Caco-2 (cell line): Measurements from ENCODE around the gene VAMP2. TPM values are rescaled to one million over a fixed set of nuclear protein-coding genes. Genes with fewer than 3 reads are reported as not detected.

ENCODE experiments used
- BruUV-seq: library from RNA; stranded (reverse); fragments of 400-500 nt; replicated peaks from 2 replicates; lab custom pipeline; 2021; lab: Mats Ljungman, UMichigan
- CTCF ChIA-PET: fragments of 300-600 bp; sonication (Branson Sonifier 250); formaldehyde crosslinking; loops from one replicate; lab custom pipeline; 2022; ENCODE audit warnings: antibody characterized with exemption; lab: Charles Lee
- POLR2A ChIA-PET: fragments of 300-600 bp; sonication (Branson Sonifier 250); formaldehyde crosslinking; loops from one replicate; lab custom pipeline; 2022; ENCODE audit warnings: antibody characterized with exemption; lab: Charles Lee
- DNase-seq, 2 experiments: peaks; one replicate each; pipeline versions ENCODE4 v3.0.0 to v3.0.0-alpha.2; 2020 to 2022
- H3K27me3 ChIP-seq: replicated peaks from 2 replicates; pipeline ENCODE4 v1.6.0; 2011; ENCODE audit warnings: low read length; ENCODE audit not compliant: control insufficient read depth, insufficient read depth
- H3K36me3 ChIP-seq: 2 replicates; pipeline ENCODE4 v1.5.1; 2011; ENCODE audit warnings: low read length; ENCODE audit not compliant: control insufficient read depth, insufficient read depth
- H3K4me1 ChIP-seq: fragments of 250-450 bp; sonication (Bioruptor Pico); 2 replicates; pipeline ENCODE4 v1.5.1; 2020; ENCODE audit warnings: mild to moderate bottlenecking
- H3K4me3 ChIP-seq: 2 replicates; pipeline ENCODE4 v1.5.1; 2011; ENCODE audit warnings: low read depth, mild to moderate bottlenecking, control low read depth, low read length
- H3K9me3 ChIP-seq: fragments of 250-450 bp; sonication (Bioruptor Pico); 2 replicates; pipeline ENCODE4 v1.5.1; 2020; ENCODE audit warnings: mild to moderate bottlenecking, moderate library complexity
- H3K27ac Mint-ChIP-seq: one replicate; pipeline ENCODE4 v1.8.0; 2022; ENCODE audit warnings: mixed read lengths; ENCODE audit not compliant: unreplicated experiment
- H3K27me3 Mint-ChIP-seq: one replicate; pipeline ENCODE4 v1.8.0; 2022; ENCODE audit warnings: mixed read lengths; ENCODE audit not compliant: insufficient read depth, unreplicated experiment
- H3K36me3 Mint-ChIP-seq: one replicate; pipeline ENCODE4 v1.8.0; 2022; ENCODE audit warnings: mild to moderate bottlenecking, mixed read lengths; ENCODE audit not compliant: insufficient read depth, unreplicated experiment
- H3K4me1 Mint-ChIP-seq: one replicate; pipeline ENCODE4 v1.8.0; 2022; ENCODE audit warnings: low read depth, mixed read lengths; ENCODE audit not compliant: unreplicated experiment
- H3K4me3 Mint-ChIP-seq: one replicate; pipeline ENCODE4 v1.8.0; 2022; ENCODE audit warnings: mild to moderate bottlenecking, moderate library complexity, mixed read lengths; ENCODE audit not compliant: unreplicated experiment
- H3K9me3 Mint-ChIP-seq: one replicate; pipeline ENCODE4 v1.8.0; 2022; ENCODE audit warnings: mixed read lengths; ENCODE audit not compliant: unreplicated experiment
- CTCF ChIP-seq, 2 experiments: fragments of 200-600 bp in 1 of 2; IDR thresholded peaks; 1 replicate in 1 of 2; 2 replicates in 1 of 2; pipeline versions ENCODE4 v1.5.1 to v1.8.0; 2011 to 2022; ENCODE audit warnings: antibody characterized with exemption in 1 of 2, control low read depth in 1 of 2, inconsistent platforms in 1 of 2, low read depth in 1 of 2, low read length in 1 of 2, mild to moderate bottlenecking in 1 of 2, moderate library complexity in 1 of 2; ENCODE audit not compliant: insufficient read depth in 1 of 2, severe bottlenecking in 1 of 2, unreplicated experiment in 1 of 2
- intact Hi-C: fragments of 100-400 bp; cut with micrococcal nuclease; formaldehyde crosslinking; loops from one replicate; pipeline ENCODE4 v1.10.0; 2022; ENCODE audit not compliant: unreplicated experiment
- total RNA-seq: library from RNA; stranded (reverse); gene quantifications from 2 replicates; pipeline ENCODE4 v1.2.3, GENCODE V29; 2022

The VAMP2 gene
- total RNA-seq, 1 experiment from 2014 or later: 10.5 TPM

- POLR2A ChIA-PET: interaction anchor here (0.5 to 1.6 kb wide), 8 partner anchors 18 to 136 kb away, joined by 3 to 14 read pairs (median 5); partner anchors contain the start of genes AURKB, CTC1 and SLC25A35
- DNase-seq: peak; percentile 80 to 86
- BruUV-seq: no TSS peak
Measured at GRCh38 chr17:8192070-8192815, 29.5 kb upstream of the VAMP2 start.

GRCh38 chr17:8190506-8190905 lies 27.8 kb upstream of the VAMP2 start:
- TF ChIP-seq CTCF (IDR thresholded peaks at IDR 0.05; ENCODE audit: insufficient read depth in 1 of 2, low read depth in 1 of 2, low read length in 1 of 2, severe bottlenecking in 1 of 2, unreplicated experiment in 1 of 2): no peak
- no peaks in the 10 kb centered on the region for H3K36me3 ChIP-seq
- H3K4me3 Mint-ChIP-seq: no peak overlapping the region
- no peaks in the 10 kb centered on the region for H3K9me3 ChIP-seq
- no peak overlapping the region for H3K27ac Mint-ChIP-seq
- CTCF ChIA-PET: interaction anchor here (0.7 to 1.0 kb wide), 3 partner anchors 13 to 31 kb away, joined by 3 to 4 read pairs (median 4); partner anchors contain the start of gene AURKB
- no peaks in the 10 kb centered on the region for H3K36me3 Mint-ChIP-seq
- POLR2A ChIA-PET: interaction anchor here (0.5 to 1.1 kb wide), 8 partner anchors 8 to 469 kb away, joined by 3 to 17 read pairs (median 5); partner anchors contain the start of genes AURKB and SLC25A35
- no peaks in the 10 kb centered on the region for H3K9me3 Mint-ChIP-seq
- no peak overlapping the region; the same call in 1 of the 2 replicates for H3K4me3 ChIP-seq
- no peaks in the 10 kb centered on the region for H3K27me3 ChIP-seq
- H3K4me1 Mint-ChIP-seq: no peaks in the 10 kb centered on the region
- peaks cover 13% of the 10 kb centered on the region for H3K4me1 ChIP-seq
- intact Hi-C loops: no loop called here
- DNase-seq: no peak
- no TSS peak for BruUV-seq
- no peaks in the 10 kb centered on the region for H3K27me3 Mint-ChIP-seq

More at GRCh38 chr17:8192070-8192815, 29.5 kb upstream of the VAMP2 start:
- Histone ChIP-seq H3K36me3 (no peaks in the 10 kb centered on the region), H3K4me1 (peaks cover 13% of the 10 kb centered on the region), H3K4me3 (peak overlapping the region; percentile 40), H3K27me3 (no peaks in the 10 kb centered on the region), H3K9me3 (no peaks in the 10 kb centered on the region)
- no peak overlapping the region for H3K4me3 Mint-ChIP-seq
- intact Hi-C loops: loop anchor here (1.0 kb wide), 1 partner anchor 8 kb away; no protein-coding TSS in a partner anchor
- no peaks in the 10 kb centered on the region for H3K9me3 Mint-ChIP-seq
- CTCF ChIA-PET: interaction anchor here (0.8 kb wide), 1 partner anchor 30 kb away, joined by 3 read pairs; no protein-coding TSS in a partner anchor
- no peaks in the 10 kb centered on the region for H3K27me3 Mint-ChIP-seq
- H3K4me1 Mint-ChIP-seq: no peaks in the 10 kb centered on the region
- no peak overlapping the region for H3K27ac Mint-ChIP-seq
- H3K36me3 Mint-ChIP-seq: no peaks in the 10 kb centered on the region
- no peak for TF ChIP-seq CTCF (IDR thresholded peaks at IDR 0.05; ENCODE audit: insufficient read depth in 1 of 2, low read depth in 1 of 2, low read length in 1 of 2, severe bottlenecking in 1 of 2, unreplicated experiment in 1 of 2)

- Mint-ChIP-seq H3K36me3 (no peaks in the 10 kb centered on the region), H3K27ac (peak within 1 kb of the TSS; percentile 63), H3K9me3 (no peaks in the 10 kb centered on the region), H3K4me1 (no peaks in the 10 kb centered on the region), H3K4me3 (no peak within 1 kb of the TSS), H3K27me3 (no peaks in the 10 kb centered on the region)
- CTCF ChIA-PET: interaction anchor here (0.7 to 1.0 kb wide), 3 partner anchors 13 to 31 kb away, joined by 3 to 4 read pairs (median 4); partner anchors contain the start of gene AURKB
- H3K27me3 ChIP-seq: no peaks in the 10 kb centered on the region
- peak; percentile 89 to 95 for DNase-seq
- H3K36me3 ChIP-seq: no peaks in the 10 kb centered on the region
- H3K4me3 ChIP-seq: peak within 1 kb of the TSS; percentile 66
- peaks cover 13% of the 10 kb centered on the region for H3K4me1 ChIP-seq
- POLR2A ChIA-PET: interaction anchor here (0.5 to 1.1 kb wide), 8 partner anchors 9 to 469 kb away, joined by 3 to 17 read pairs (median 5); partner anchors contain the start of genes AURKB and SLC25A35
- intact Hi-C loops: no loop called here
- BruUV-seq: TSS peak; percentile 67
- no peak for TF ChIP-seq CTCF (IDR thresholded peaks at IDR 0.05; ENCODE audit: insufficient read depth in 1 of 2, low read depth in 1 of 2, low read length in 1 of 2, severe bottlenecking in 1 of 2, unreplicated experiment in 1 of 2)
- H3K9me3 ChIP-seq: no peaks in the 10 kb centered on the region
Measured at GRCh38 chr17:8189711-8190477, 27.1 kb upstream of the VAMP2 start, which contains the start of gene BORCS6. Gene BORCS6 (minus strand): TSS chr17:8190180. CDS start chr17:8190140, 40 bp downstream.
